ENCODE results near the gene C14orf132. TPM values are rescaled to one million over a fixed set of nuclear protein-coding genes. Genes with fewer than 3 reads are reported as not detected.
A peak's percentile ranks its signal among the peaks of the same experiment; 100 is the strongest.

Gene C14orf132
- total RNA-seq, 1 donor from 2014 or later: 32.6 TPM

DNA sequence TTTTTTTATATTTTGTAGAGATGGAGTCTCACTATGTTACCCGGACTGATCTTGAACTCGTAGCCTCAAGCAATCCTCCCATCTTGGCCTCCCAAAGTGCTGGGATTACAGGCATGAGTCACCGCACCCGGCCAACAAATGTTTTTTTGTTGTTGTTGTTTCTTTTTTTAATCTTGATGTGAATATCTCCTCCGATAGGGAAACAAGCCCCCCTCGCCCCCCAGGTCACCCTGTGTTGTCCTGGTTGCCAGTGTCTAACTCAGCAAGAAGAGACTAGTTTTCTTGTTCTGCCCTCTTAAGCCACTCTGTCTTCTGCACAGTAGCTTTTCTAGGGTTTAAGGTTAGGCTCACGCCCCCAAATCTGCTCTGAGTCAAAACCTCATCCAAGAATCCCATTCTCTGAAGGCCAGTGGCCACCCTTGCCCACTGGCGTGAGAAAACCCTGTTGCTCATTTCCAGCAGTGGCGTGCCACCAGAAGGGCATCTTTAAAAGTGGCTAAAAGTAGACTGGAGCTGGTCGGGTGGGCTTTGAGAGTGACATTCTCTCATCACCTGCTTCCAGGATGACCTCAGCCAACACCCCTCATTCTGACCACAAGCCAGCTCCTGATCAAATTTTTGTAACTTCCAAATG lies 42.7 kb downstream of the C14orf132 start:
- no peak for FAIRE-seq

DNA sequence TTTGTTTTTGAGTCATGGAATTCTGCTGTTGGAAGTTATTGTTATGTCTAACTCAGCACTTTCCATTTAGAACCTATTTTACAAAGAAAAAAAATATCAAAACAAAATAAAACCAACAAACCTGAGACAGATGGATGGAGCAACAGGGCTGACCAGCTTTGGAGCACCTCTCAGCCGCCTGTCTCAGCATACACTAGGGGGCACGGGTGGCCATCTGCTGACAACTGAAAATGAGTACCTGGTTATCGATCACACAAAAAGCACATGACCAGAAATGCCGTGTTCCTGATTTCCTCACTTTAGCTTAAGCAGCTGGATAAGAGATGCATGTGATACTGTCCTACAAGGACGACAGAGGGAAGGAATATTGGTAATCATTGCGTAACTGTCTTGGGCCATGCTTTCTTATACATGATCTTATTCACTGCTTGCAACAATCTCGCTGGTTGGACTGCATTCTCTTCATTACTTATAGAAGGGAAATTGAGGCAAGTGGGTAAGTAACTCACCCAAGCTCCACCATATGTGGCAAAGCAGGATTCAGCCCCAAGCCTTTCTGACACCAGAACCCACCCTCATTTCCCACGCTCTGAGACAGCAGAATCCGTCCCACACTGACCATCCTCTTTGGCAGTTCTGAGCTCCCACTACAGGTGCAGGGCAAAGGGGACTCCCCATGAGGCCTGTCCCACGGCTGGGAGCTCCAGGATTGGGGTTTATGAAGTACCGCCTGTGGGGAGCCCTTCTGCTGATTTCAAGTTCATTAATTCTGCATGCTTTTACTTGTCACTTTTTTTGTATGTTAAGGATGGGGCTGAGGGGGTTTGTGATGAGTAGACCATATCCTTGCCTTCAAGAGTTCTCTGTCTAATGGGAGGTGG lies 43.5 kb downstream of the C14orf132 start:
- FAIRE-seq: no peak
- no peak for DNase-seq (ENCODE audit: low spot score in 2 of 2)

More for the DNA sequence above, 42.7 kb downstream of the C14orf132 start:
- DNase-seq (ENCODE audit: low spot score in 2 of 2): no peak

DNA sequence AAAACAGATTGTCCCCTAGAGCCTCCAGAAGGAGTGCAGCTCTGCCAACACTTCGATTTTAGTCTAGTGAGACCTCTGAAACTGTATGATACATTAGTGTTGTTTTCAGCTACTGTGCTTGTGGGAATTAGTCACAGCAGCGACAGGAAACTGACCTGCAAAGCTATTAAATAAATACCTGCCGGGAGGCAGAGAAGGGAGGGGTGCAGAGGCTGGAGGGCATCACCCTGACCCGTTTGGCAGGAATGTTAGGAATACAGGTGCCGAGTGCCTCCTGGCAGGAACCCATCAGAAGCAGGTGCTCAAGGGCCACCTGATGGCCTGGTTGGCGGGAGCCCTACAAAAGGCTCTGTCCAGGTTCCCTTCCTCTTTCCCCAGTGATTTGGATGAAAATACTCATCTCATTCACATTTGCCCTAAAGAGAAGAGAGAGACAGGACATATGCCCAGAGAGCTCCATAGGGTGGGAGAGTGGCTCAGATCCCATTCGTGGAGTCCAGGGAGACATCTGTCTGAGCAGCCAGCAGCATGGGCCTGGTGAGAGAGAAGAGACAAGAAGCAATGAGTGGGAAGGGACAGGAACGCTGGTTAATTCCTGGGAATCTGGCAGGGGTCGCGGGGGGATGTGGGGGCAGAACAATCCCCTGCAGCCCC lies 44.6 kb downstream of the C14orf132 start:
- FAIRE-seq: no peak

DNA sequence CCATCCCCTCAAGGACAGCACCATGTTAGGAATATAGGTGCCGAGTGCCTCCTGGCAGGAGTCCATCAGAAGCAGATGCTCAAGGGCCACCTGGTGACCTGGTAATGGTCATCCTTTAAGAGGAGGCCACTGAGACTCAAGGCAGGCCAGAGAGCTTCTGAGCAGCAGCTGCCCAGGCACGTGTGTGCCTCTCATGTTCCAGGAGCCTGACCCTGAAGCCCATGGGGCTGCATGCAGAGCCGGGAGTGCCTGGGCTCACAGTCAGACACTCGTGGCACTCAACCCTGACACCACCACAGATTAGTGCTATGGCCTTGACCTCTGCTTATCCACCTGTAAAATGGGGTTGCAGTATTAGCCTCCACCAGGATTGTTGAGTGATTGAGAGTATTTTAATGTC lies 45.6 kb downstream of the C14orf132 start:
- FAIRE-seq (no peak), DNase-seq (ENCODE audit: low spot score in 2 of 2) (no peak)

More for the DNA sequence above, 44.6 kb downstream of the C14orf132 start:
- DNase-seq (ENCODE audit: low spot score in 2 of 2): no peak

DNA sequence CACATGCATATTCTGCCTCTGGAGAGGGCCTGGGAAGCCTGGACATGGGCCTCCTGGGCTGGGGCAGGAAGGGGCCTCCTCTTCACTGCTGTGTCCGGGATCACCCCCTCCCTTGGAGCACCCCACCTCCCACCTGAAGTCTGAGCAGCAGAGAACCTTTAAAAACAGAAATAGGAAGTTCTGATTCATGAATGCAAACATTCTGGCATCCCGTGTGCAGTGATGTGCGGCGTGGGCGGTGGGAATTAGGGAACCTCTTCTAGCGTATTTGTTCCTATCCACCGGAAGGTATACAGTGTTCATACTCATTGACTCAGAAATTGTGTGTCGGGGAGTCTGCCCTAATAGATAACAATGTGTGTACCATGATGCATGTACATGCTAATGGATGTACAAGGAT lies 46.2 kb downstream of the C14orf132 start:
- no peak for FAIRE-seq
- no peak for DNase-seq (ENCODE audit: low spot score in 2 of 2)

DNA sequence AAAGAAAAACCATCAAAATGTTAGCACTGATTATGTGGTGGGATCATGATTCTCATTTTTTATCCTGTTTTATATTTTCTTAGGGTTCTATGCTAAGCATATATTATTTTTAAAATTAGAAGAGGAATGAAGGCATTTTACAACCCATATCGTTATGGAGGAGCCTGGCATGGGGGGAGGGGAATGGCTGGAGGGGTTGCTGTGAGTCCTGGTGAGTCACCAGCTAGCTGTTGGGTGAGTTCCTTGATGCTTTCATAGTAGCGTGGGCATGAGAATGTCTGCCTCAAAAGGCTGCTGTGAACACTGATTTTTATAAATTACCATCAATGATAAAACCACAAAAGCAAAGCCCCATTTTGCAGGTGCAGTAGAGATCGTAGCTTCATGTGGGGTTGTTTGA lies 46.9 kb downstream of the C14orf132 start:
- no peak for DNase-seq (ENCODE audit: low spot score in 2 of 2)
- FAIRE-seq: no peak

DNA sequence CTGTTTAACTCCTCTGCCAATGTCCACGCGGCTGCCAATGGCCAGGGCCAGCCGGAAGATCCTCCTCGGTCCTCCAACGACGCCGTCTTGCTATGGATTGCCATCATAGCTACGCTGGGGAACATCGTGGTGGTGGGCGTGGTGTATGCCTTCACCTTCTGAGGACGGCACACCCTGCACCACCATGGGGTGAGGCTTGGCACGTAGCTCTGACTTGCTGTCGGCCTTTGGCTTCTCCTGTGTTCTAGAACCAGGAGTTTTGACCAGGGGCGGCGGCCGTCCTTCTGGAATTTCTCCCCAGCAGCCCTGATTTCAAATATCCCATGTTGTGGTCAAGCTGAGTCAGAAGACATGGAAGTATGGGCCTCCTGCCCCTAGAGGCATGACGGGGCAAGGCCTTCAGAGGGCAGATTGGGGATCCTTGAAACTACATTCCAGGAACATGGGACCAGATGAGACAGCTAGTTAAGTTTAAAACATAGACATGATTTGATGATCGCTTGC lies 47.5 kb downstream of the C14orf132 start:
- DNase-seq (ENCODE audit: low spot score in 2 of 2) (no peak), FAIRE-seq (no peak)

DNA sequence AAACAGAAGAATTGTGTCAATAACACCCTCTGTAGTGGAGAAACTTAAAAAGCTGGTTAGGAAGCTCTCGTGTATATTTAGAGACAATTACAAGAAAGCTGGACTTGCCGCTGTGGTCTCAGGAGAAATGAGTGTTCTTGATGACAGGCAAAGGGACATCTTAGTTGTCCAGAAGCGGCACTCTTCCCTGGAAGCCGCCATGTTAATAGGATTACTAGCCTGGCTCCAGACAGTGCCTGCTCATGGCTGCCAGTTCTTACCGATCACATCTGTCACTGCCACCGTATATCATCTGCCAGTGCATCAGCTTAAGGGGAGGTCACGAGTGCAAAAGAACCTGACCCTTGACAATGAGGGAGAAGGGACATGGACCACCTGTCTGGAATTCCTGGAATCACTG lies 48.9 kb downstream of the C14orf132 start:
- no peak for FAIRE-seq
- DNase-seq (ENCODE audit: low spot score in 2 of 2): no peak

DNA sequence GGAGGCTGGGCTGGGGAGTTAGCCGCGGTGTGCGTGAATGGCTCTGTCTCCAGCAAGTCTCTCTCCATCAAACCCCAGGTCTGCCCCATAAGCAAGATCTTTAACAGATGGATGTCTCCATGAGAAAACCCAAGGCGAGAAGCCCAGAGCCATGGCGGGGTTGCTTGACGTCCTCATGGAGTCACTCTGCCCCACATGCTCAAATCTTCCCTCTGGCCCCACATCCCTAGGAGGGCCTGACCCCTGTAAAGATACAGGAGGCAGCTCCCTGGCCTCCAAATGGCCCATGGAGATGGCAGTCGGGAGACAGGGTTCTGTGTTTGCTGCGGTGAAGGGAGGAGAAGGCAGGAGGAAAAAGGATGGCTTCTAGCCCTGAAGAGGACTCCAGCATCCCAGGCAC lies 49.3 kb downstream of the C14orf132 start:
- FAIRE-seq: no peak
- DNase-seq (ENCODE audit: low spot score in 2 of 2): no peak

DNA sequence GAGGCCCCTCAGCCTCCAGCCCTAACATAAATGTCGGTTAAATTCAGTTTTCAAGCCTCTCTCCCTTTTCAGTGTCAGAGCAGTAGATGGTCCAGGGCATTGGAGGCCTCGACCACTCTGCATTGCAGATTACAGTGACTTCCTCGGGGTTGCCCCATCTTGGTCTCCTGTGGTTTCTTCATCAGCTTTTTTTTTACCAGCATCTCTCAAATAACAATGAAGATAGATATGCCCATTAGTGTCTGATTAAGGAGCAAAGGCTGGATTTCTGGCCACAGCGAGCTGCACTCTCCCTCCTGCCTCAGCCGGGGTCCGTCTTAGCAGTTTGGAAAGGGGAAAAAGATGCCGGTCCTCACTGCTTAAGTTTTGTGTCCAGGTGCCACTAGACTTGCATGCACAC lies 49.7 kb downstream of the C14orf132 start:
- FAIRE-seq (no peak), DNase-seq (ENCODE audit: low spot score in 2 of 2) (no peak)

DNA sequence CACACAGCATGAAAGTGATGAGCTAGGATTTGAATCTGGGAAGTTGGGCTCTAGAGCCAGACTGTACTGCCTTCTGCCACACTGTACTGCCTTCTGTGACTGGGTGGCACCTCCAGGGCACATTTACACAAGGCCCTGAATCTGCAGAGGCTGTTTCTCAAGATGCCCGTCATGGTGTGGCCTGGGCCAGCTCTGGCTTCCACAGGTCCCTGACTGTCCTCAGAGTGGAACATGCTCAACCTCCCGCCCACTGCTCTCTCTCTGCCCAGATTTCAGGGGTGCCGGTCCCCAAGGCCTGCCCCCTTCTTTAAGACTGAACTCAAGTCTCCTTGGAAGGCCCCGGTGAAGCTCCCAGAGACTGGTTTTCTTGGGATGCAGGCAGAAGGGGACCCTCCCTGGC lies 50.2 kb downstream of the C14orf132 start:
- FAIRE-seq (no peak), DNase-seq (ENCODE audit: low spot score in 2 of 2) (no peak)

DNA sequence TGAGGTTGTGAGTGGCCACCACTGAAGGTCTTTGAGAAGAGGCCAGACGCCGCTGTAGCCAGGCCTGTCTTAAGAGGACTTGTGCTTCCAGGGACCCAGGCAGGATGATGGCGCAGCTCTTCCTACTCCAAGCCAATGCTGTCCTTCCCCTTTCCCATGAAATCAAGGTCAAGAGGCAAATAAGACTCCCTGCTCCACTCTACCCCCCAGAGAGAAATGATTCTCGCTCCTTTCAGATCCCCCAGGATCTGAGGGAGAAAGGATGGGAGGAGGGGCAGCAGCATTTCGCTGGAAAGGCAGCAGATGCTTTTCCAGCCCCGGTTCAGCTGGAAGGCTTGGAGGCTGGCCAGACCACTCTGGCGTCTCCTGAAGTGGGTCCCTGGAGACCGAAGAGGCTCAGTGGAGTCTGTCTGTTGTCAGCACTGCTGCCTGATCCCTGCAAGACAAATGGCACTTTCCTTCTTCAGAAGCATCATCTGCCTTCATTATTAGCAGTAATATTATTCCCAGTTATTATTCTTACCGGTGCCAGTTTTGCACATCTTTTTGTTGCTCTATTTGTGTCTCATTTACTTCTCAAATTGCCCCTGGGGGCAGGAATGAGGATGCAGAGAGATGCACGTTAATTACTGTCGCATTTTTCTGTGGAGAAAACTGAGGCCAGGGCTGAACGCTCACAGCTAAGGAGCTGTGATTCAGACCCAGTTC lies 51.4 kb downstream of the C14orf132 start:
- FAIRE-seq (no peak), DNase-seq (ENCODE audit: low spot score in 2 of 2) (peak in 1 of 2 donors; percentile 46)

DNA sequence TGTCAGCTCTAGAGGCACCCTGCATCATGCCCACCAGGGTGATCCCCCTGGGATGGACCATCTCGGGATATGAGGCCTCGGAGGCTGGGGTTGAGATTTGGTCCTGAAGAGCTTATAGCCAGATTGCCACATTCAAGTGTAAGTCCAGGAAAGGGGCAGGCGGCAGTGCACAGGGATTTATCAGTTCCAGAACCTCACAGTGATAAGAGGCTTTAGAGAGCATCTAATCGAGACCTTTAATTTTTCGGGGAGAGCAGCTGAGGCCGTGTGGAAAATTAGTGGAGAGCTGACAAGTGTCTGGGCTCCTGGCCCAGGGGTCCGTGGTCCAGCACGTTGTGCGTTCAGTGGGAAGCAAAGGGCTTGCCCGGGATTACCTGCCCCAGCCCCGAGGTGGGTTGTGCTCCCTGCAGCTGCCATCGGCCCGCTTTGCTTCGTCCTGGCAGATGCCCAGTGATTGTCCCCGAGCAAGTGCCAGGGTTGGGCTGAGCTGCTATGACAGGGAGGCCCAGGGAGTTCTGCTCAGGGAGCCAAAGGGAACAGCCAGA lies 52.1 kb downstream of the C14orf132 start:
- no peak for FAIRE-seq
- DNase-seq (ENCODE audit: low spot score in 2 of 2): no peak

DNA sequence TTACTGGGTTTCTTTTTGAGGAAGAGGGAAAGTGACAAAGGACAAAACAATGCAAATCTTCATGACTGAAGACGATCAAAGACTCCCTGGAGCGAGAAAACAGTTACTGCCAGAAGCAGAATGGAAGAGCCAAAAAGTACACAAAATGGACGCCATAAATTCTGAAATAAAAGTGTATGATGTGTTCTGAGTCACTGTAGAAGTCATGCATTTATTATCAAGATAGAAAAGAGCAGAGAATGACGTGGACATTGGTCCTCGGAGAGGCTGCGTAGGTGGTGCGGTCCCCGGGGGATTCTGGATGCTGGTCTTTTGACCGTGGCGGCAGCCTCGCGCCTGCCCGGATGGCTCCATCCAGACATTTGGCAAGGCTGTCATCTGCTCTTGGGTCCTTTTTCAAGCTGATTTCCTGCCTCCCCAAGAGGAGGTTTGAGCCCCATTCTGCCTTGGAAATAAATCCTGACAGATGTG lies 52.8 kb downstream of the C14orf132 start:
- FAIRE-seq (no peak), DNase-seq (ENCODE audit: low spot score in 2 of 2) (no peak)

DNA sequence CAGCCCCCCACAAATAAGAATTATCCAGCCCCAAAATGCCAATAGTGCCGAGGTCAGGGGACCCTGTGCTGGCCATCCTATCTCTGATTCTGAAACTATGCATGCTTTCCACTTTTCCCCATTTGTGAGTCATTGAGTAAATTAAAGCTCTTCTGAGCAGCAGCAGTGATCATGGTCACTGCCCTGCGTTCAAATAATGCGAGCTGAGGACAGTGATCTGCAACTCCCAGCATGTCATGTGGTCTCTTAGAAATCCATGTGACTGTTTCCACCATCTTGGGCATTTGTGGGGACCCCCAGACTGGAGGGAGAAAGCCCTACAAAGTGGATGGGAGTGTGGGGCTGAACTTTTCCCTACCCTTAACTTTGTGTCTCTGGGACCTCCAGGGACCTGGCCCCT lies 53.8 kb downstream of the C14orf132 start:
- DNase-seq (ENCODE audit: low spot score in 2 of 2) (no peak), FAIRE-seq (no peak)

DNA sequence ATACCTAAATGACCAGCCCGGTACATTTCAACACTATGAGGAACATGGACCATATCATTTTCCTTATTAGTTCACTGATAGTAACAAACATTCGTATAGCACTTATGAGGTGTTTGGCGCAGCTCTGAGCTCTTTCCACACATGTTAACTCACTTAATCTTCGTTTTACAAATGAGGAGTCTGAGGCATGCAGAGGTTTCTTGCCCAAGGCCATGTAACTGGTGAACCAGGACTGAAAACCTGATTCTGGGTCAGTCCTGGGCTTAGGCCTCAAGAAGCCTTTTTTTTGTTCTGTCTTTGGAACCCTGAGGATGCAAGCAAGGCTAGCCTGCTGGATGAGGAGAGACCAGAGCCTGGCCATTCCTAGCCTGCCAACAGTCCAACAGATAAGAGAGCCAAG lies 55.0 kb downstream of the C14orf132 start:
- DNase-seq (ENCODE audit: low spot score in 2 of 2) (no peak), FAIRE-seq (no peak)

DNA sequence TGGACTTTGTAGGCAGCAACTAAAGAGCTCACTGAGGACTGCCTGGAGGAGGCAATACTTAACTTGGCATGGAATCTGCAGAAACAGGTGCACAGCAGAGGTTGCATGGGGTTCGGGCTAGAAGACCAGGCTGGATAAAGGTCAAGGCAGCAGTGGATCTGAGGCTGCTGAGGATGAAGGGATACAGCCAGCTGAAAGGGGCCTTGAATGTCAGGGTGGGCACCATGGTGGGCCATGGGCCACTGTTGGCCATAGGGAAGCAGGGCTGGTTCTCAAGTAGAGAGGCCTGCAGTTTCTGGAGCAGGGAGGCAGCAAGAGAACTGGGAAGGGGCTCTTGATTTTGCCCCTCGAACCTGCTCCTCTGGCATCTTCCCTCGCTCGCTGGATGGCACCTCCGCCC lies 55.5 kb downstream of the C14orf132 start:
- no peak for FAIRE-seq
- no peak for DNase-seq (ENCODE audit: low spot score in 2 of 2)

DNA sequence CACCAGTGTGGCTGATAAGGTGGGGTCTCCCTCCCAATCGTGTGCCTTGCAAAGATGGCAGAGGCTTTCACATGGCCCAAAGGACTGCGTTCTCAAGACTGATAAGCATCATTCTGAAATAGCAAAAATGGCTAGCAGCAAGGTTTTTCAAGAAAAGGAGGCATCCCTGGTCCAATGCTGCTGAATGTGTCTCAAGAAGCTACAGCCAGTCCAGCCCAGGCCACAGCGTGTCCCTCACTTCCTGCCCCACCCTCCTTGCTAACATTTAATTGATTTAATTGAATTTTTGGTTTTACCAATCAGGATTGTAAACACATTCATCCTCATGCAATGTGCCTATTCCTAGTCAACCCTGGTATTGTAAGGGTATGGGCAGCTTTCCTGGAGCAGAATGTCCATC lies 55.9 kb downstream of the C14orf132 start:
- DNase-seq (ENCODE audit: low spot score in 2 of 2) (no peak), FAIRE-seq (no peak)

DNA sequence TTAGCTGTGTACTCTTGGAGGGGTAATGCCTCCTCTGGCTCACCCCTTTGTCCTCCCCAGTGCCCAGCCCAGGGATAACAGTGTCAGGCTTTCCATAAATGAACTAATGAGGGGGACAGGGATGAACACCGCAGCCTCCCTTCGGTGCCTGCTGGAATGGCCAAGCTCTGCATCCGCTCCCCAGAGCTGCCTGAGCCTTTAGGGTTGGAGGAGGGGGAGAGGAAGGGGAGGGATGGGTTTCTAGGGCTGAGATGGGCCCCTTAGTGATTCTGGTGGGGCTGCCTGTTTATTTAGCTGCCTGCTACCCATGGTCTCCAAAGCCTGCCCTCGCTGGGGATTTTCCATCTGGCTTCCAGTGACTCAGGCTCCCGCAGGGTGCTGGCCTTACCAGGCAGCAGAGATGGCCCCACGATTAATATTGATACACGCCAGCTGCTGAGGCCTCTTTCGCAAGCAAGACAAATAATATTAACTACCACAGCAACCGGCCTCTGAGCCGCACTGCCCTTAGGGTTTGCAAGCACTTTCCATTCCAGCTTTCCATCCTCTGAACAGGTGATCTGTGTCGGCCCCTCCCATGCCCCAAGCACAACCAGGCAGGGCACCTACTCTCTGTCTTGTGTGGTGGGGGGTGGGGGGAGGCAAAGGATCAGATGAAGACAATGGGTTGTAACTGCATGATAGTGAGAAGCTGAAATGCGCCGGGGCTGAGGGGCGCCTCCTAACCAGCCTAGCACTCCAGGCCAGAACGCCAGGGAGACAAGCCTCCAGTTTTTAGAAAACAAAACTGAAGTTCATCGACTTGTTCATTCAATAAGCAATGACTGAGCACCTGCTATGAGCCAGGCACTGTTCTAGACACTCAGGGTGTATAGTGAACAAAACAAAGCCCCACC lies 56.7 kb downstream of the C14orf132 start:
- DNase-seq (ENCODE audit: low spot score in 2 of 2): no peak
- FAIRE-seq: no peak

Measured in frontal cortex (tissue), 4 donors.